Right hindlimb (tissue), 1 donor: ENCODE results near the gene SLC12A4.
"Not testable (repeated sequence)": the region's sequence is repeated elsewhere in the genome, so short reads cannot be mapped to it uniquely, and the experiment has no call there.

Source experiments
- DNase-seq: peaks from one replicate; pipeline ENCODE4 v3.0.0-alpha.2; 2018

Gene SLC12A4

GRCh38 chr16:67987460-67988160 lies 19.2 kb upstream of the SLC12A4 start:
- DNase-seq, result no peak

- no peak for DNase-seq
These were observed 18.5 kb upstream of the SLC12A4 start for GRCh38 chr16:67986949-67987348.

- DNase-seq, result no peak
These were observed 13.7 kb upstream of the SLC12A4 start for GRCh38 chr16:67982011-67982696.

GRCh38 chr16:67979955-67980678 lies 11.7 kb upstream of the SLC12A4 start, which contains the start of gene DPEP3:
Gene DPEP3, minus strand, starts transcription at chr16:67980499. Its CDS starts 119 bp downstream, at chr16:67980380.
- DNase-seq, result no peak

GRCh38 chr16:67977469-67978227 lies 9.2 kb upstream of the SLC12A4 start:
- DNase-seq, result no peak

- no peak for DNase-seq
These were observed 8.6 kb upstream of the SLC12A4 start for GRCh38 chr16:67977005-67977404.

GRCh38 chr16:67976205-67976604 lies 7.8 kb upstream of the SLC12A4 start:
- no peak for DNase-seq

- no peak for DNase-seq
These were observed 7.1 kb upstream of the SLC12A4 start for GRCh38 chr16:67975321-67976105.

GRCh38 chr16:67972285-67972684 lies 3.8 kb upstream of the SLC12A4 start:
- DNase-seq, result not testable (repeated sequence)

- DNase-seq, result no peak
These were observed 2.7 kb upstream of the SLC12A4 start for GRCh38 chr16:67971111-67971510.

- no peak for DNase-seq
These were observed 1.0 kb upstream of the SLC12A4 start for GRCh38 chr16:67969254-67970039.

- peak; percentile 75 for DNase-seq
These were observed 458 bp downstream of the SLC12A4 start for GRCh38 chr16:67967958-67968399.

- no peak for DNase-seq
These were observed 1.1 kb downstream of the SLC12A4 start for GRCh38 chr16:67967183-67967957.

GRCh38 chr16:67966549-67967182 lies 1.8 kb downstream of the SLC12A4 start:
- no peak for DNase-seq

GRCh38 chr16:67965668-67966548 lies 2.5 kb downstream of the SLC12A4 start:
- DNase-seq, result no peak

- no peak for DNase-seq
These were observed 3.8 kb downstream of the SLC12A4 start for GRCh38 chr16:67964477-67965131.

- DNase-seq, result no peak
These were observed 4.6 kb downstream of the SLC12A4 start for GRCh38 chr16:67963662-67964321.

- no peak for DNase-seq
These were observed 5.2 kb downstream of the SLC12A4 start for GRCh38 chr16:67963292-67963661.
